Endothelial cell of umbilical vein (primary cell): Measurements from ENCODE around the gene RFX7.

Source experiments
- CTCF ChIP-seq, 2 donors: IDR thresholded peaks; 1 replicate in 1 of 2; 2 replicates in 1 of 2; pipeline ENCODE4 v1.5.1; 2011; ENCODE audit warnings: low read length in 2 of 2, mild to moderate bottlenecking in 2 of 2, moderate library complexity in 2 of 2, control low read depth in 1 of 2, inconsistent platforms in 1 of 2, low read depth in 1 of 2; ENCODE audit not compliant: insufficient read depth in 1 of 2; ENCODE audit errors: extremely low read depth in 1 of 2
- EZH2 ChIP-seq: IDR thresholded peaks from 2 replicates; pipeline ENCODE4 v1.6.1; 2012; ENCODE audit warnings: borderline replicate concordance, low read depth, mild to moderate bottlenecking, moderate library complexity, low read length, inconsistent platforms; ENCODE audit not compliant: severe bottlenecking
- GATA2 ChIP-seq: IDR thresholded peaks from 2 replicates; pipeline ENCODE4 v1.7.0; 2011; ENCODE audit warnings: low read depth, mild to moderate bottlenecking, moderate library complexity, mixed read lengths, low read length; ENCODE audit not compliant: insufficient read length, insufficient read depth
- MYC ChIP-seq: IDR thresholded peaks from one replicate; pipeline ENCODE4 v1.6.1; 2011; ENCODE audit warnings: mild to moderate bottlenecking, low read depth, low read length
- POLR2A ChIP-seq: IDR thresholded peaks from 2 replicates; pipeline ENCODE4 v1.6.1; 2012; ENCODE audit warnings: low read depth, mild to moderate bottlenecking, control low read depth, low read length
- POLR2AphosphoS5 ChIP-seq: IDR thresholded peaks from 2 replicates; pipeline ENCODE4 v1.6.1; 2012; ENCODE audit warnings: low read depth, mild to moderate bottlenecking, control low read depth, low read length, moderate library complexity; ENCODE audit not compliant: insufficient read depth
- TF ChIP-seq, protein P1 (sequence below): IDR thresholded peaks from 2 replicates; pipeline ENCODE4 v1.6.1; 2011; ENCODE audit not compliant: insufficient read depth, insufficient read length

GRCh38 chr15:56045068-56045748, 198.5 kb downstream of the RFX7 start:
- TF ChIP-seq EZH2 = no peak
- no peak for TF ChIP-seq CTCF (IDR thresholded peaks at IDR 0.05; ENCODE audit: extremely low read depth in 1 of 2, insufficient read depth in 1 of 2, low read depth in 1 of 2, low read length in 2 of 2)
- TF ChIP-seq POLR2A = no peak
- TF ChIP-seq MYC = no peak
- TF ChIP-seq POLR2AphosphoS5 = no peak
- TF ChIP-seq, protein P1, sequence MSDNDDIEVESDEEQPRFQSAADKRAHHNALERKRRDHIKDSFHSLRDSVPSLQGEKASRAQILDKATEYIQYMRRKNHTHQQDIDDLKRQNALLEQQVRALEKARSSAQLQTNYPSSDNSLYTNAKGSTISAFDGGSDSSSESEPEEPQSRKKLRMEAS = no peak
- TF ChIP-seq GATA2 = no peak
